ENCODE measurements around the gene ALDH1L1.

DNA sequence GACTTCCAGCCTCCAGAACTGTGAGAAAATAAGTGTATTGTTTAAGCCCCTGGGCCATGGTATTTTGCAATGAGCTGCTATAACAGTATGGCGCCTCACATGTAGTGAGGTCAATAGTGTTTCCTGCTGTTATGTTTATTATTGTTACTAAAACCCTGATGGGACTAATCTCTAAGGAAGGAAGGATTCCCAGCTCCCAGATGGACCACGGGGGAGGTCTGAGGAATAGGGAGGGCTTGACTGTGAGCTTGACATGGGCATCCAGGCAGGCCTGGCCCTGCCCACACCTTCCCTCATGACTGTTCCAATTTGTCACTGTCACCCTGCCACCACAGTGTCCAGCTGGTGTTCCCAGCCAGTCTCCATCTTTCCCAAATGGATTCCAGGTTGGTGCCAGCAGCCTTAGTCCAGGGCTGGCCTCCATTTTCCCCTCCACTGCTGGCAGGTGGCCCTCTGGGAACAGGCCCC is 82.0 kb downstream of the ALDH1L1 start:
- TF ChIP-seq, protein P1, sequence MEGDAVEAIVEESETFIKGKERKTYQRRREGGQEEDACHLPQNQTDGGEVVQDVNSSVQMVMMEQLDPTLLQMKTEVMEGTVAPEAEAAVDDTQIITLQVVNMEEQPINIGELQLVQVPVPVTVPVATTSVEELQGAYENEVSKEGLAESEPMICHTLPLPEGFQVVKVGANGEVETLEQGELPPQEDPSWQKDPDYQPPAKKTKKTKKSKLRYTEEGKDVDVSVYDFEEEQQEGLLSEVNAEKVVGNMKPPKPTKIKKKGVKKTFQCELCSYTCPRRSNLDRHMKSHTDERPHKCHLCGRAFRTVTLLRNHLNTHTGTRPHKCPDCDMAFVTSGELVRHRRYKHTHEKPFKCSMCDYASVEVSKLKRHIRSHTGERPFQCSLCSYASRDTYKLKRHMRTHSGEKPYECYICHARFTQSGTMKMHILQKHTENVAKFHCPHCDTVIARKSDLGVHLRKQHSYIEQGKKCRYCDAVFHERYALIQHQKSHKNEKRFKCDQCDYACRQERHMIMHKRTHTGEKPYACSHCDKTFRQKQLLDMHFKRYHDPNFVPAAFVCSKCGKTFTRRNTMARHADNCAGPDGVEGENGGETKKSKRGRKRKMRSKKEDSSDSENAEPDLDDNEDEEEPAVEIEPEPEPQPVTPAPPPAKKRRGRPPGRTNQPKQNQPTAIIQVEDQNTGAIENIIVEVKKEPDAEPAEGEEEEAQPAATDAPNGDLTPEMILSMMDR (IDR thresholded peaks at IDR 0.05): no peak
- no peak for TF ChIP-seq POLR2A (IDR thresholded peaks at IDR 0.05)
